Measurements from ENCODE around the gene OSTN.
"Not testable (repeated sequence)": the region's sequence is repeated elsewhere in the genome, so short reads cannot be mapped to it uniquely, and the experiment has no call there.

Gene OSTN

GRCh38 chr3:191169566-191169965 is 29.5 kb upstream of the OSTN start:
- DNase-seq (ENCODE audit: low read depth in 2 of 2) = no peak
- no peak for TF ChIP-seq CTCF (IDR thresholded peaks at IDR 0.05; ENCODE audit: low read depth, low read length)

GRCh38 chr3:191170097-191170496 is 28.9 kb upstream of the OSTN start:
- DNase-seq (ENCODE audit: low read depth in 2 of 2) = no peak
- no peak overlapping the region for H3K4me3 ChIP-seq (replicated peaks in 1 of 2; ENCODE audit: low read depth in 2 of 2, low read length in 2 of 2)
- TF ChIP-seq CTCF (IDR thresholded peaks at IDR 0.05; ENCODE audit: low read depth, low read length) = no peak

More at GRCh38 chr3:191169566-191169965, 29.5 kb upstream of the OSTN start:
- no peak overlapping the region for H3K4me3 ChIP-seq (replicated peaks in 1 of 2; ENCODE audit: low read depth in 2 of 2, low read length in 2 of 2)

- TF ChIP-seq CTCF (IDR thresholded peaks at IDR 0.05; ENCODE audit: low read depth, low read length) = no peak
- H3K4me3 ChIP-seq (replicated peaks in 1 of 2; ENCODE audit: low read depth in 2 of 2, low read length in 2 of 2) = no peak overlapping the region
- DNase-seq (ENCODE audit: low read depth in 2 of 2) = no peak
Measured at GRCh38 chr3:191175102-191175501, 23.9 kb upstream of the OSTN start.

- H3K4me3 ChIP-seq (replicated peaks in 1 of 2; ENCODE audit: low read depth in 2 of 2, low read length in 2 of 2) = no peak overlapping the region
- DNase-seq (ENCODE audit: low read depth in 2 of 2) = no peak
- TF ChIP-seq CTCF (IDR thresholded peaks at IDR 0.05; ENCODE audit: low read depth, low read length) = no peak
Measured at GRCh38 chr3:191176038-191176785, 22.8 kb upstream of the OSTN start.

GRCh38 chr3:191185382-191185781 is 13.7 kb upstream of the OSTN start:
- not testable (repeated sequence) for H3K4me3 ChIP-seq (replicated peaks in 1 of 2; ENCODE audit: low read depth in 2 of 2, low read length in 2 of 2); DNase-seq (ENCODE audit: low read depth in 2 of 2)

- DNase-seq (ENCODE audit: low read depth in 2 of 2) = peak in 1 of 2 donors; percentile 34
- not testable (repeated sequence) for H3K4me3 ChIP-seq (replicated peaks in 1 of 2; ENCODE audit: low read depth in 2 of 2, low read length in 2 of 2)
Measured at GRCh38 chr3:191188246-191188645, 10.8 kb upstream of the OSTN start.

GRCh38 chr3:191192270-191192669 is 6.8 kb upstream of the OSTN start:
- not testable (repeated sequence) for H3K4me3 ChIP-seq (replicated peaks in 1 of 2; ENCODE audit: low read depth in 2 of 2, low read length in 2 of 2); DNase-seq (ENCODE audit: low read depth in 2 of 2)

GRCh38 chr3:191192941-191193340 is 6.1 kb upstream of the OSTN start:
- no peak for TF ChIP-seq CTCF (IDR thresholded peaks at IDR 0.05; ENCODE audit: low read depth, low read length)
- DNase-seq (ENCODE audit: low read depth in 2 of 2) = no peak
- no peak overlapping the region for H3K4me3 ChIP-seq (replicated peaks in 1 of 2; ENCODE audit: low read depth in 2 of 2, low read length in 2 of 2)

Measured in cardiac fibroblast (primary cell).